Gastrocnemius medialis (tissue), 4 donors: Measurements from ENCODE around the gene CAMTA1. TPM values are rescaled to one million over a fixed set of nuclear protein-coding genes. Genes with fewer than 3 reads are reported as not detected.

Experiments
- ATAC-seq, 2 donors: fragments of 150-250 bp; one replicate each; pipeline ENCODE4 v1.9.1; 2016
- DNase-seq, 2 donors: peaks; one replicate each; pipeline ENCODE4 v3.0.0-alpha.2; 2019
- H3K27ac ChIP-seq, 4 donors: fragments of 200-600 bp; sonication (generic); 1 replicate in 1 of 4; 2 replicates in 3 of 4; pipeline ENCODE4 v1.5.1; 2016 to 2018; ENCODE audit warnings: mild to moderate bottlenecking in 2 of 4, moderate library complexity in 1 of 4
- H3K27me3 ChIP-seq, 3 donors: fragments of 200-600 bp; sonication (generic) in 2 of 3; 1 replicate in 1 of 3; 2 replicates in 2 of 3; pipeline versions ENCODE4 v1.5.1 to v1.6.0; 2016 to 2019; ENCODE audit warnings: mild to moderate bottlenecking in 1 of 3, moderate library complexity in 1 of 3
- H3K36me3 ChIP-seq, 2 donors: fragments of 200-600 bp; sonication (generic) in 1 of 2; one replicate each; pipeline ENCODE4 v1.5.1; 2017 to 2018
- H3K4me1 ChIP-seq, 2 donors: fragments of 200-600 bp; sonication (generic) in 1 of 2; one replicate each; pipeline ENCODE4 v1.5.1; 2016 to 2017; ENCODE audit warnings: mild to moderate bottlenecking in 2 of 2
- H3K4me3 ChIP-seq, 4 donors: fragments of 200-600 bp; sonication (generic) in 3 of 4; 1 replicate in 1 of 4; 2 replicates in 3 of 4; pipeline ENCODE4 v1.5.1; 2016 to 2019; ENCODE audit warnings: mild to moderate bottlenecking in 2 of 4
- H3K9me3 ChIP-seq, 3 donors: fragments of 200-600 bp; sonication (generic) in 2 of 3; 1 replicate in 1 of 3; 2 replicates in 2 of 3; pipeline ENCODE4 v1.5.1; 2016 to 2019
- POLR2A ChIP-seq, 2 donors: fragments of 450-650 bp; IDR thresholded peaks; one replicate each; pipeline ENCODE4 v1.6.1; 2017; ENCODE audit warnings: antibody characterized with exemption in 2 of 2, mild to moderate bottlenecking in 2 of 2, moderate library complexity in 2 of 2
- in situ Hi-C, 4 donors: fragments of 200-750 bp; cut with MboI; loops; one replicate each; pipeline versions ENCODE4 v1.15.0 to v1.8.0; 2017; ENCODE audit warnings: low sequenced_read_pairs in 4 of 4
- intact Hi-C: fragments of 100-400 bp; cut with DNase I; formaldehyde crosslinking; loops from one replicate; pipeline ENCODE4 v1.15.1; 2023; ENCODE audit warnings: low total_unique reads
- total RNA-seq, 4 donors: library from RNA; depleted of rRNA; stranded (reverse); fragments of >200 nt; gene quantifications; one replicate each; pipeline versions ENCODE4 v1.1.0 to v1.2.3, GENCODE V29; 2016
- TF ChIP-seq, protein P1 (sequence below), 5 experiments: fragments of 450-650 bp in 3 of 5; fragments of 200-600 bp in 2 of 5; sonication (generic) in 2 of 5; IDR thresholded peaks in 4 of 5; conservative IDR thresholded peaks in 1 of 5; 1 replicate in 4 of 5; 2 replicates in 1 of 5; pipeline ENCODE4 v1.5.1; 2016 to 2019; ENCODE audit warnings: antibody characterized with exemption in 5 of 5, mild to moderate bottlenecking in 3 of 5, moderate library complexity in 3 of 5

The CAMTA1 gene
- total RNA-seq, 4 donors from 2014 or later = 60.5 to 113 (median 70.4) TPM

GRCh38 chr1:7108251-7108650, 323.0 kb downstream of the CAMTA1 start:
- no peak for ATAC-seq
- TF ChIP-seq POLR2A (IDR thresholded peaks at IDR 0.05) = no peak
- TF ChIP-seq, protein P1, sequence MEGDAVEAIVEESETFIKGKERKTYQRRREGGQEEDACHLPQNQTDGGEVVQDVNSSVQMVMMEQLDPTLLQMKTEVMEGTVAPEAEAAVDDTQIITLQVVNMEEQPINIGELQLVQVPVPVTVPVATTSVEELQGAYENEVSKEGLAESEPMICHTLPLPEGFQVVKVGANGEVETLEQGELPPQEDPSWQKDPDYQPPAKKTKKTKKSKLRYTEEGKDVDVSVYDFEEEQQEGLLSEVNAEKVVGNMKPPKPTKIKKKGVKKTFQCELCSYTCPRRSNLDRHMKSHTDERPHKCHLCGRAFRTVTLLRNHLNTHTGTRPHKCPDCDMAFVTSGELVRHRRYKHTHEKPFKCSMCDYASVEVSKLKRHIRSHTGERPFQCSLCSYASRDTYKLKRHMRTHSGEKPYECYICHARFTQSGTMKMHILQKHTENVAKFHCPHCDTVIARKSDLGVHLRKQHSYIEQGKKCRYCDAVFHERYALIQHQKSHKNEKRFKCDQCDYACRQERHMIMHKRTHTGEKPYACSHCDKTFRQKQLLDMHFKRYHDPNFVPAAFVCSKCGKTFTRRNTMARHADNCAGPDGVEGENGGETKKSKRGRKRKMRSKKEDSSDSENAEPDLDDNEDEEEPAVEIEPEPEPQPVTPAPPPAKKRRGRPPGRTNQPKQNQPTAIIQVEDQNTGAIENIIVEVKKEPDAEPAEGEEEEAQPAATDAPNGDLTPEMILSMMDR (IDR thresholded peaks at IDR 0.05 in 4 of 5, conservative IDR thresholded peaks at IDR 0.05 in 1 of 5) = no peak

GRCh38 chr1:7109901-7110300, 324.6 kb downstream of the CAMTA1 start:
- ATAC-seq (no peak), DNase-seq (no peak)
- in situ Hi-C loops (no loop called here), intact Hi-C loops (no loop called here)
- Histone ChIP-seq H3K27ac (no peak overlapping the region), H3K4me3 (no peak overlapping the region), H3K27me3 (no peaks in the 10 kb centered on the region), H3K36me3 (no peaks in the 10 kb centered on the region), H3K4me1 (no peaks in the 10 kb centered on the region), H3K9me3 (no peaks in the 10 kb centered on the region)
- TF ChIP-seq, protein P1 (IDR thresholded peaks at IDR 0.05 in 4 of 5, conservative IDR thresholded peaks at IDR 0.05 in 1 of 5) = no peak
- TF ChIP-seq POLR2A (IDR thresholded peaks at IDR 0.05) = no peak

More at GRCh38 chr1:7108251-7108650, 323.0 kb downstream of the CAMTA1 start:
- in situ Hi-C loops = no loop called here
- no peaks in the 10 kb centered on the region for H3K4me1 ChIP-seq
- no peak overlapping the region for H3K4me3 ChIP-seq
- no peaks in the 10 kb centered on the region for H3K36me3 ChIP-seq
- intact Hi-C loops = no loop called here
- no peaks in the 10 kb centered on the region for H3K27me3 ChIP-seq
- no peak overlapping the region for H3K27ac ChIP-seq
- DNase-seq = no peak
- H3K9me3 ChIP-seq = no peaks in the 10 kb centered on the region

DNA sequence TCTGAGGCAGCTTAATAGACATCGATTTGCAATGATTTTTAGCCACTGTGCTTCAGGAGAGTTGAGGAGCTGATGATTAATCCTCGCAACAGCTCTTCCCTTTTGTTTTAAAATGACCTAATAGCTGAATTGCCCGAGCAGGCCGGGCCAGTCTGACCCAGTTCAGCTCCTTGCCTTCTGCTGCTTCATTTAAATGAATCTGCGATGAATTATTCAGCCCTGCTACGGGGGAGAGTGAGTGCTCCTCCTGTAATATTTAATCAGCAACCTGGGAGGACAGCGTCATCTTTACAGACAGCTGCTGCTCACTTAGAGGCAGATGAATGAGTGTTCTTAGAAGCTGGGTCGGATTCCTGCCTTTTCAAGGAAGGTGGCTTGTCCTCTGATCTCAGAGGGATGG, 325.1 kb downstream of the CAMTA1 start:
- H3K27me3 ChIP-seq = no peaks in the 10 kb centered on the region
- H3K36me3 ChIP-seq = no peaks in the 10 kb centered on the region
- H3K9me3 ChIP-seq = no peaks in the 10 kb centered on the region
- H3K4me1 ChIP-seq = no peaks in the 10 kb centered on the region
- no peak for DNase-seq
- intact Hi-C loops = no loop called here
- ATAC-seq = no peak
- no peak overlapping the region for H3K4me3 ChIP-seq
- TF ChIP-seq, protein P1 (IDR thresholded peaks at IDR 0.05 in 4 of 5, conservative IDR thresholded peaks at IDR 0.05 in 1 of 5) = no peak
- no peak for TF ChIP-seq POLR2A (IDR thresholded peaks at IDR 0.05)
- no peak overlapping the region for H3K27ac ChIP-seq
- in situ Hi-C loops = no loop called here

- ATAC-seq = no peak
- in situ Hi-C loops = no loop called here
- Histone ChIP-seq H3K27me3 (no peaks in the 10 kb centered on the region), H3K4me1 (no peaks in the 10 kb centered on the region), H3K9me3 (no peaks in the 10 kb centered on the region), H3K36me3 (no peaks in the 10 kb centered on the region), H3K4me3 (no peak overlapping the region), H3K27ac (no peak overlapping the region)
- TF ChIP-seq, protein P1 (IDR thresholded peaks at IDR 0.05 in 4 of 5, conservative IDR thresholded peaks at IDR 0.05 in 1 of 5) = no peak
- no peak for TF ChIP-seq POLR2A (IDR thresholded peaks at IDR 0.05)
- intact Hi-C loops = no loop called here
- DNase-seq = no peak
Measured at GRCh38 chr1:7111853-7112252, 326.6 kb downstream of the CAMTA1 start.

DNA sequence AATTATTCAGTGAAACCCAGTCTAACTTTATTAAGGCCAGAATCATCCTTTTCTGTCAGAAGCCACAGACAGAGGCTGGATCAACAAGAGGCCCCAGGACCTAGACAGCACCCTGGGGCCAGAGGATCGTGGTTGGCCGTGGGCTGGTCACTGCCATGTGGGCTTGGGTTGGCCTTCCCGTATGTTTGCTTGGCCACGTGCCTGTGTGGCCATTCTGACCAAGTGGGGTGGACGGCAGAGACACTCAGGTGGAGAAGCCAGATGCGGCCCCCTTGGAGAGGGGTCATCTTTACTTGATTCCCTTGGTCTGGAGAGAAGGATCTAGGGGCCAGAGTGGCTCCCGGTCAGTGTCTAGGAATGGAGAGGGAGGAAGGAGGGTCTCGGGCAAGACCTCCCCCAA, 327.9 kb downstream of the CAMTA1 start:
- ATAC-seq = no peak
- TF ChIP-seq POLR2A (IDR thresholded peaks at IDR 0.05) = no peak
- TF ChIP-seq, protein P1 (IDR thresholded peaks at IDR 0.05 in 4 of 5, conservative IDR thresholded peaks at IDR 0.05 in 1 of 5) = no peak
- in situ Hi-C loops = no loop called here

More for the DNA sequence above, 327.9 kb downstream of the CAMTA1 start:
- H3K4me1 ChIP-seq = no peaks in the 10 kb centered on the region
- H3K4me3 ChIP-seq = no peak overlapping the region
- no peaks in the 10 kb centered on the region for H3K36me3 ChIP-seq
- H3K27me3 ChIP-seq = no peaks in the 10 kb centered on the region
- DNase-seq = no peak
- H3K9me3 ChIP-seq = no peaks in the 10 kb centered on the region
- intact Hi-C loops = no loop called here
- H3K27ac ChIP-seq = no peak overlapping the region
